SK-N-SH treated with all-trans-retinoic acid at 6 μM for 48 hours (cell line): ENCODE data around the gene TANGO6.

Source experiments
- ARNTL ChIP-seq: fragments of 450-650 bp; formaldehyde crosslinking; IDR thresholded peaks from 2 replicates; pipeline ENCODE4 v1.5.0; 2020; ENCODE audit warnings: low read depth, mild to moderate bottlenecking, moderate library complexity, borderline replicate concordance
- BACH2 ChIP-seq: fragments of 250-450 bp; sonication (Bioruptor Pico); IDR thresholded peaks from 2 replicates; pipeline ENCODE4 v1.9.0; 2021; ENCODE audit warnings: mild to moderate bottlenecking, borderline replicate concordance
- CREB5 ChIP-seq: fragments of 250-450 bp; sonication (Bioruptor Pico); IDR thresholded peaks from 2 replicates; pipeline ENCODE4 v1.5.1; 2020; ENCODE audit warnings: low read depth, mild to moderate bottlenecking, moderate library complexity
- PPARA ChIP-seq: fragments of 250-450 bp; sonication (Bioruptor Pico); IDR thresholded peaks from 2 replicates; pipeline ENCODE4 v1.5.0; 2020; ENCODE audit warnings: mild to moderate bottlenecking, borderline replicate concordance
- RARB ChIP-seq: fragments of 250-450 bp; sonication (Bioruptor Pico); IDR thresholded peaks from 2 replicates; pipeline ENCODE4 v1.8.0; 2021; ENCODE audit warnings: mild to moderate bottlenecking, moderate library complexity
- SNAI2 ChIP-seq: fragments of 250-450 bp; sonication (Bioruptor Pico); IDR thresholded peaks from 2 replicates; pipeline ENCODE4 v1.5.0; 2020; ENCODE audit warnings: mild to moderate bottlenecking, moderate library complexity
- TSHZ2 ChIP-seq: fragments of 250-450 bp; sonication (Bioruptor Pico); IDR thresholded peaks from 2 replicates; pipeline ENCODE4 v1.5.0; 2020; ENCODE audit warnings: mild to moderate bottlenecking, moderate library complexity
- ZFP3 ChIP-seq: fragments of 250-450 bp; sonication (Bioruptor Pico); IDR thresholded peaks from 2 replicates; pipeline ENCODE4 v1.5.0; 2020; ENCODE audit warnings: mild to moderate bottlenecking, moderate library complexity
- ZFP30 ChIP-seq: fragments of 450-650 bp; formaldehyde crosslinking; IDR thresholded peaks from 2 replicates; pipeline ENCODE4 v1.5.0; 2022; ENCODE audit warnings: mild to moderate bottlenecking, moderate library complexity
- ZNF565 ChIP-seq: fragments of 450-650 bp; formaldehyde crosslinking; conservative IDR thresholded peaks from 2 replicates; pipeline ENCODE4 v1.5.0; 2020; ENCODE audit warnings: low read depth, mild to moderate bottlenecking, moderate library complexity
- ZNF70 ChIP-seq: fragments of 450-650 bp; formaldehyde crosslinking; IDR thresholded peaks from 2 replicates; pipeline ENCODE4 v1.5.0; 2020; ENCODE audit warnings: mild to moderate bottlenecking, moderate library complexity
- TF ChIP-seq, protein P1 (sequence below): fragments of 250-450 bp; sonication (Bioruptor Pico); IDR thresholded peaks from 2 replicates; pipeline ENCODE4 v1.8.0; 2020; ENCODE audit warnings: mild to moderate bottlenecking, moderate library complexity, borderline replicate concordance
- TF ChIP-seq, protein P2 (sequence below): fragments of 250-450 bp; sonication (Bioruptor Pico); IDR thresholded peaks from 2 replicates; pipeline ENCODE4 v1.8.0; 2021; ENCODE audit warnings: low read depth, mild to moderate bottlenecking, moderate library complexity, borderline replicate concordance

GRCh38 chr16:69123910-69124309 lies 280.6 kb downstream of the TANGO6 start:
- TF ChIP-seq CREB5 (CRISPR knock-in tag) = no peak
- no peak for TF ChIP-seq ARNTL (CRISPR knock-in tag)
- no peak for TF ChIP-seq ZNF70 (CRISPR knock-in tag)
- TF ChIP-seq, protein P1, sequence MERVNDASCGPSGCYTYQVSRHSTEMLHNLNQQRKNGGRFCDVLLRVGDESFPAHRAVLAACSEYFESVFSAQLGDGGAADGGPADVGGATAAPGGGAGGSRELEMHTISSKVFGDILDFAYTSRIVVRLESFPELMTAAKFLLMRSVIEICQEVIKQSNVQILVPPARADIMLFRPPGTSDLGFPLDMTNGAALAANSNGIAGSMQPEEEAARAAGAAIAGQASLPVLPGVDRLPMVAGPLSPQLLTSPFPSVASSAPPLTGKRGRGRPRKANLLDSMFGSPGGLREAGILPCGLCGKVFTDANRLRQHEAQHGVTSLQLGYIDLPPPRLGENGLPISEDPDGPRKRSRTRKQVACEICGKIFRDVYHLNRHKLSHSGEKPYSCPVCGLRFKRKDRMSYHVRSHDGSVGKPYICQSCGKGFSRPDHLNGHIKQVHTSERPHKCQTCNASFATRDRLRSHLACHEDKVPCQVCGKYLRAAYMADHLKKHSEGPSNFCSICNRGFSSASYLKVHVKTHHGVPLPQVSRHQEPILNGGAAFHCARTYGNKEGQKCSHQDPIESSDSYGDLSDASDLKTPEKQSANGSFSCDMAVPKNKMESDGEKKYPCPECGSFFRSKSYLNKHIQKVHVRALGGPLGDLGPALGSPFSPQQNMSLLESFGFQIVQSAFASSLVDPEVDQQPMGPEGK (CRISPR knock-in tag) = no peak
- TF ChIP-seq SNAI2 (CRISPR knock-in tag) = no peak
- TF ChIP-seq RARB (CRISPR knock-in tag) = no peak
- TF ChIP-seq, protein P2, sequence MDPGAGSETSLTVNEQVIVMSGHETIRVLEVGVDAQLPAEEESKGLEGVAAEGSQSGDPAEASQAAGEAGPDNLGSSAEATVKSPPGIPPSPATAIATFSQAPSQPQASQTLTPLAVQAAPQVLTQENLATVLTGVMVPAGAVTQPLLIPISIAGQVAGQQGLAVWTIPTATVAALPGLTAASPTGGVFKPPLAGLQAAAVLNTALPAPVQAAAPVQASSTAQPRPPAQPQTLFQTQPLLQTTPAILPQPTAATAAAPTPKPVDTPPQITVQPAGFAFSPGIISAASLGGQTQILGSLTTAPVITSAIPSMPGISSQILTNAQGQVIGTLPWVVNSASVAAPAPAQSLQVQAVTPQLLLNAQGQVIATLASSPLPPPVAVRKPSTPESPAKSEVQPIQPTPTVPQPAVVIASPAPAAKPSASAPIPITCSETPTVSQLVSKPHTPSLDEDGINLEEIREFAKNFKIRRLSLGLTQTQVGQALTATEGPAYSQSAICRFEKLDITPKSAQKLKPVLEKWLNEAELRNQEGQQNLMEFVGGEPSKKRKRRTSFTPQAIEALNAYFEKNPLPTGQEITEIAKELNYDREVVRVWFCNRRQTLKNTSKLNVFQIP = no peak
- no peak for TF ChIP-seq PPARA (CRISPR knock-in tag)
- TF ChIP-seq ZNF565 (CRISPR knock-in tag) = no peak
- TF ChIP-seq ZFP30 (CRISPR knock-in tag) = no peak
- no peak for TF ChIP-seq TSHZ2 (CRISPR knock-in tag)
- no peak for TF ChIP-seq ZFP3 (CRISPR knock-in tag)
- TF ChIP-seq BACH2 (CRISPR knock-in tag) = no peak
